HS-27A (cell line): ENCODE data around the gene RAE1.

Experiments used
- DNase-seq: peaks from one replicate; pipeline ENCODE4 v3.0.0-alpha.2; 2012; ENCODE audit warnings: low read depth, missing footprints

The RAE1 gene

GRCh38 chr20:57388953-57389694, 38.1 kb downstream of the RAE1 start:
- DNase-seq = no peak

- DNase-seq = no peak
These were observed 38.9 kb downstream of the RAE1 start for GRCh38 chr20:57389695-57390603.

GRCh38 chr20:57390604-57391438, 39.8 kb downstream of the RAE1 start, which contains the start of gene RBM38:
Gene RBM38, plus strand, starts transcription at chr20:57391396. Its CDS starts 186 bp downstream, at chr20:57391582.
- no peak for DNase-seq

GRCh38 chr20:57391439-57392301, 40.6 kb downstream of the RAE1 start:
- DNase-seq = no peak

GRCh38 chr20:57392512-57393271, 41.6 kb downstream of the RAE1 start:
- DNase-seq = no peak

GRCh38 chr20:57393321-57394120, 42.5 kb downstream of the RAE1 start:
- DNase-seq = no peak

GRCh38 chr20:57394121-57395082, 43.3 kb downstream of the RAE1 start:
- no peak for DNase-seq

- DNase-seq = no peak
These were observed 44.3 kb downstream of the RAE1 start for GRCh38 chr20:57395111-57395966.

- no peak for DNase-seq
These were observed 45.3 kb downstream of the RAE1 start for GRCh38 chr20:57396212-57396983.

GRCh38 chr20:57396984-57397692, 46.1 kb downstream of the RAE1 start:
- DNase-seq = no peak

GRCh38 chr20:57397693-57398108, 46.6 kb downstream of the RAE1 start:
- no peak for DNase-seq

- DNase-seq = no peak
These were observed 47.3 kb downstream of the RAE1 start for GRCh38 chr20:57398231-57398821.

- DNase-seq = no peak
These were observed 48.0 kb downstream of the RAE1 start for GRCh38 chr20:57398901-57399535.

GRCh38 chr20:57399587-57400155, 48.6 kb downstream of the RAE1 start:
- DNase-seq = no peak
